DND-41 (cell line): ENCODE data around the gene FCN2.

Experiments used
- ATAC-seq: fragments of 200-7000 bp; cut with Tn5 transposase; 3 replicates; pipeline ENCODE4 v1.9.1; 2021; ENCODE audit warnings: low read depth; ENCODE audit not compliant: insufficient read depth
- DNase-seq: peaks from one replicate; pipeline ENCODE4 v3.0.0-alpha.2; 2020
- H2AFZ ChIP-seq: 2 replicates; pipeline ENCODE4 v1.6.0; 2012; ENCODE audit warnings: low read depth, low read length
- H3K27ac ChIP-seq: 2 replicates; pipeline ENCODE4 v1.5.1; 2012; ENCODE audit warnings: low read length, inconsistent platforms
- H3K27me3 ChIP-seq: fragments of 200-600 bp; sonication (generic); 2 replicates; pipeline ENCODE4 v1.6.0; 2012; ENCODE audit warnings: low read length, mild to moderate bottlenecking, inconsistent platforms; ENCODE audit not compliant: insufficient read depth, poor library complexity
- H3K36me3 ChIP-seq: 2 replicates; pipeline ENCODE4 v1.5.1; 2012; ENCODE audit warnings: low read length, inconsistent platforms; ENCODE audit not compliant: insufficient read depth
- H3K4me1 ChIP-seq: 2 replicates; pipeline ENCODE4 v1.5.1; 2012; ENCODE audit warnings: mild to moderate bottlenecking, low read length; ENCODE audit not compliant: insufficient read depth
- H3K4me2 ChIP-seq: 2 replicates; pipeline ENCODE4 v1.6.0; 2012; ENCODE audit warnings: mild to moderate bottlenecking, moderate library complexity, low read length, inconsistent platforms; ENCODE audit not compliant: insufficient read depth
- H3K4me3 ChIP-seq, 2 experiments: fragments of 200-600 bp in 1 of 2; shearing (Covaris generic) in 1 of 2; 2 replicates each; pipeline ENCODE4 v1.5.1; 2012 to 2016; ENCODE audit warnings: inconsistent platforms in 2 of 2, low read length in 2 of 2, mild to moderate bottlenecking in 2 of 2, low read depth in 1 of 2, moderate library complexity in 1 of 2
- H3K79me2 ChIP-seq: 2 replicates; pipeline ENCODE4 v1.6.0; 2012; ENCODE audit warnings: low read length, inconsistent platforms; ENCODE audit not compliant: insufficient read depth
- H3K9ac ChIP-seq: 2 replicates; pipeline ENCODE4 v1.6.0; 2012; ENCODE audit warnings: low read depth, mild to moderate bottlenecking, inconsistent platforms, low read length, moderate library complexity
- H3K9me3 ChIP-seq: 2 replicates; pipeline ENCODE4 v1.5.1; 2012; ENCODE audit warnings: low read length, moderate library complexity, mild to moderate bottlenecking, inconsistent platforms; ENCODE audit not compliant: insufficient read depth, severe bottlenecking
- H4K20me1 ChIP-seq: 2 replicates; pipeline ENCODE4 v1.6.0; 2012; ENCODE audit warnings: low read length; ENCODE audit not compliant: insufficient read depth
- CTCF ChIP-seq: IDR thresholded peaks from 2 replicates; pipeline ENCODE4 v1.5.1; 2012; ENCODE audit warnings: borderline replicate concordance, low read length, moderate library complexity, mild to moderate bottlenecking; ENCODE audit not compliant: poor library complexity, severe bottlenecking; ENCODE audit errors: extremely low read depth
- EZH2 ChIP-seq: IDR thresholded peaks from 3 replicates; pipeline ENCODE4 v1.6.1; 2012; ENCODE audit warnings: borderline replicate concordance, low read depth, mild to moderate bottlenecking, moderate library complexity, low read length, inconsistent platforms; ENCODE audit not compliant: severe bottlenecking

Gene FCN2

GRCh38 chr9:134936346-134937163 lies 55.9 kb downstream of the FCN2 start:
- Histone ChIP-seq H2AFZ (no peak overlapping the region), H3K36me3 (no peaks in the 10 kb centered on the region), H3K4me1 (no peaks in the 10 kb centered on the region), H3K27ac (no peak overlapping the region), H3K4me2 (no peak overlapping the region), H3K79me2 (no peaks in the 10 kb centered on the region), H3K9me3 (no peaks in the 10 kb centered on the region), H4K20me1 (no peaks in the 10 kb centered on the region), H3K27me3 (no peaks in the 10 kb centered on the region), H3K4me3 (no peak overlapping the region), H3K9ac (no peak overlapping the region)
- no peak for DNase-seq
- no peak for ATAC-seq
- TF ChIP-seq CTCF (no peak), EZH2 (no peak)
